NCI-H1436 treated with DMSO at 0.1 percent for 48 hours (cell line): Measurements from ENCODE around the gene PDIA5.

Source experiments
- DNase-seq: peaks from one replicate; lab custom pipeline; 2025; lab: John Stamatoyannopoulos, UW

Gene PDIA5

GRCh38 chr3:123066896-123067688 lies at the start of gene PDIA5:
PDIA5 (plus strand) TSS chr3:123067025; CDS start chr3:123067165, 140 bp downstream.
- peak; percentile 64 for DNase-seq

DNA sequence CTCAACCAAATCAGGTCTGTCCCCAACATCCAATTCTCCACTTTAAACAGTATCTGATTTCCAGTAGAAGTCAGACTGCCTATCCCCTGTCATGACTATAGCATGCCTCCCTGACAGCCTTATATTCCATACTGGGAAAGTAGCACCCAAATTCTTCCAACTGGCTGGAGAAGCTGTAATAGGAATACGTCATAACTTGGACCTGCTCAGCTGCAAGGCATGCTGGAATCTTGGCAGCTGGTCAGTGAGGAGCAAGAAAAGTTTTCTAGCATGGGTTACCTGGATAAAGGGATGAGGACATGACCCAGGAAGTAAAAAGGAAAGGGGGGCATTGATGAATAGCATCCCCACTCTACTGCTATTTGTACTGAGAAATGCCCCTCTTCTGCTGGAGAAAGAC lies 48.1 kb upstream of the PDIA5 start:
- no peak for DNase-seq

DNA sequence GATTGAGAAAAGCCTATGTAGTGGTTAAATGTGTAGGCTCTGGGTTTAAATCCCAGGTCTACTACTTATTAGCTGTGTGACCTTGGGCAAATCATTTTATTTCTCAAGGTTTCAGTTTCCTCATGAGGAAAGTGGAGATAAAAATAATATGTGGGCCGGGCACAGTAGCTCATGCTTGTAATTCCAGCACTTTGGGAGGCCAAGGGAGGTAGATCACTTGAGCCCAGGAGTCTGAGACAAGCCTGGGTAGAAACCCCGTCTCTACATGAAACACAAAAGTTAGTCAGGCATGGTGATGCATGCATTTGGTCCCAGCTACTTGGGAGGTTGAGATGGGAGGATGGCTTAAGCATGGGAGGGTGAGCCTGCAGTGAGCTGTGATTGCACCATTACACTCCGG lies 47.7 kb upstream of the PDIA5 start:
- DNase-seq, result no peak

GRCh38 chr3:123019591-123019990 lies 47.2 kb upstream of the PDIA5 start:
- DNase-seq, result no peak

- no peak for DNase-seq
Observed at GRCh38 chr3:123020709-123021108, 46.1 kb upstream of the PDIA5 start.

- no peak for DNase-seq
Observed at GRCh38 chr3:123021388-123021787, 45.4 kb upstream of the PDIA5 start.

GRCh38 chr3:123021996-123022510 lies 44.8 kb upstream of the PDIA5 start:
- no peak for DNase-seq

GRCh38 chr3:123024056-123024455 lies 42.8 kb upstream of the PDIA5 start:
- DNase-seq, result no peak

- DNase-seq, result no peak
Observed at GRCh38 chr3:123025642-123026521, 40.9 kb upstream of the PDIA5 start.

- DNase-seq, result no peak
Observed at GRCh38 chr3:123026565-123027291, 40.1 kb upstream of the PDIA5 start.

GRCh38 chr3:123027292-123028232 lies 39.3 kb upstream of the PDIA5 start, which contains the start of gene SEMA5B:
SEMA5B (minus strand) TSS chr3:123027763; CDS start chr3:122961263, 66,500 bp downstream.
- no peak for DNase-seq

- DNase-seq, result peak; percentile 70
Observed at GRCh38 chr3:123028233-123028828, 38.5 kb upstream of the PDIA5 start.

GRCh38 chr3:123031051-123031450 lies 35.8 kb upstream of the PDIA5 start:
- no peak for DNase-seq

DNA sequence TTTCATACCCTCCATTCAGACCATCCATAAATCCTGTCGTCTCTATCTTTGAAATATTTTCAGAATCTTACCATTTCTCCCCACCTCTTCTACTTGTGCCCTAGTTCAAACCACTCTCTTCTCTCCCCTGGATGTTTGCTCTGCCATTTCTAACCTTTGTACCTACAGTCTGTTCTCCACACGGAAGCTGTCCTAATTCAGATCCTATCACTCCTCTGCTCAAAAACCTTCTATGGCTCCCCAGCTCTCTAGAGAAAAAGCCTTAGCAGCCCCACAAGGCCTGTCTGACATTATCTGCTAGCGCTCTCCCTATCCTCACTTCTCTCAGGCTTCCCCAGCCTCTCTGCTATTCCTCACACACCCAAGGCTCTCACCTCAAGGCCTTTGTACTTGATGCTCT lies 34.8 kb upstream of the PDIA5 start:
- DNase-seq, result no peak

GRCh38 chr3:123034120-123034519 lies 32.7 kb upstream of the PDIA5 start:
- DNase-seq, result no peak

DNA sequence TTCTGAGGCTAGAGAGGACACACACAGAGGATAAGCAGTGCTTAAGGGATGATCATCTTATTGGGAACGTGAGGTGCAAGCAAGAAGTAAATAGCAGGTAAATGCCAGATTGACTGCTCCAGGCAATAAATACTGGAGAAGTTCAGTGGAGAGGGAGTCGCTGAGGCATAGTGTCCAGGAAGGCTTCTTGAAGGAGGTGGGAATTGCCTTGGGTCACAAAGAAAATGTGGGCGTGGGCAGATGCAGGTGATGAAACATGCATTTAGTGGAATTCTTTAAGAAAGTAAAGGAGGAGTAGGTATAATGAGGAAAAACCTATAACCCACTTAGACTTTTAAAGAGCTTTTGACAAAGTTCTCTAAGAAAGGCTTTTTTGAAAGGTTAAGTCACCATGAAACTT lies 31.8 kb upstream of the PDIA5 start:
- DNase-seq, result no peak

DNA sequence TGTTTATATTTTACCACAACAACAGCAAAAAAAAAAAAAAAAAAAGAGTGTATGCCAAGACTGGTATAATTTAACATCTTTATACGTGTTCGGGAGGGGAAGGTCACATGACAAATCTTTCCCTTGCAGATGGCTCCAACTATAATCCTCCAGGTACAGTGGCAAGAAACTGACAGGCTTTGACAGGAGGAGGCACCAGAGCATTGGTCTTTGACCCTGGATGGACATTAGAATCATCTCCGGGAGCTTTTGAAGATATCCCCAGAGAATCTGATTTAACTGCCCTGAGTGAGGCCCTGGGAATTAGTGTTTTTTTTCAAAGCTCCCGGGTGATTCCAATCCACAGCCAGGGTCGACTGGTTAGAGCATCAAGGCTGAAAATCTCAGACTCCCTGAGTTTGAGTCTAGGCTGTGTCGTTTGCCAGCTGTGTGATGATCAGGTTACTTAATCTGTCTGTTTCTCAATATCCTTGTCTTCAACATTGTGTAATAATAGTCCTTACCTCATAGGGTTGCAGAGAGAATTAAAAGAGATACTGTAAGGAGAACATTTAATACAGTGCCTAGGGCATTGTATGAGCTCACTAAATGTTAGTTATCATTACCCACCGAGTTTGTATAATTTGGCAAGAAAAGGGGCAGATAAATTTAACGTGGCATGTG lies 30.3 kb upstream of the PDIA5 start:
- DNase-seq, result no peak

DNA sequence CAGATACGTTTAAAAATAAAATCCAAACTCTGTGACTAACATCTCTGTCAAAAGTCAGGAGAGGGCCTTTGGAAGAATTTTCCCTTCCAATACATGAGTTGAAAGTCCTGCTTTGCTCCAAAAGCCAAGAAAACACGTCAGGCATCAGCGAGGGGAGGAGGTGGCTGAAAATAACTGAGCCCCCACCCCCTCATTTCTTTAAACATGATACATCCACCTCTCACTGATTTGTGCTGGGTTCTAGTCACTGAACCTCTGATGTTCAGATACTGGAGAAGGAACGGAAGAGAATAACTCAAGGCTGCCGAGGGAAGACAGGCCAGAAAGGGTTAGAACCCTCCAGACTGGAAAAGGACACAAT lies 29.8 kb upstream of the PDIA5 start:
- no peak for DNase-seq

GRCh38 chr3:123038751-123039150 lies 28.1 kb upstream of the PDIA5 start:
- DNase-seq, result no peak

- DNase-seq, result no peak
Observed at GRCh38 chr3:123039178-123039577, 27.6 kb upstream of the PDIA5 start.
